ENCODE data around the gene TMEM245. TPM values are rescaled to one million over a fixed set of nuclear protein-coding genes. Genes with fewer than 3 reads are reported as not detected.
"Not testable (repeated sequence)": the region's sequence is repeated elsewhere in the genome, so short reads cannot be mapped to it uniquely, and the experiment has no call there.

The TMEM245 gene
- total and polyA plus RNA-seq, 9 donors: 29.4 to 43.3 (median 39.4) TPM

DNA sequence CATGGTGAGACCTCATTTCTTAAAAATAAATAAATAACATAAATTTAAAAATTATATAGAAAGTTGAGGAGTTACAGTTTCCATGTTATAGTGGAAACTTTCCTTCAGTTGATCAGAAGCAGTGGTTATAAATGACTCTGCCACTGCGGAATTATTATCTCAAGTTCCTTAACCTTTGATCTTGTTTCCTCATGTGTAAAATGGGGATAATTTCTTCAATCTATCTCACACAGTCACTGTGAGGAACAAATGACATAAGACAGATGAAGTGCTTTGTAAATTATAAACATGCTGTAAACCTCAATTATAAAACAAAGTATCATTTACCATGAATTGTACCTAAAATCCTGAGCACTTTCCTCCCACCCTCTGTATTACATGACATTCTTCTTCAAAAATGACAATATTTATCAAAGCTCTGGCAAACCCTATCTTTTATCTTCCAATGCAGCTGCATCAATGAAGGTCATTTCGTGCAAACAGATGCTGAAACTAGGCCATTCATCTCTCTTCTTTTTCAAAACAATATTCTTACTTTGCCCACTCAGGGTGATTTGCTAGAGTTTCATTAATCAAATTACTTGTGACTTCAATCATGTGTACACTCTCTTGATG, 46.8 kb downstream of the TMEM245 start:
- no peaks in the 10 kb centered on the region for H3K4me1 ChIP-seq (ENCODE audit: control insufficient read depth, insufficient read depth, low read length)
- H3K27me3 ChIP-seq (ENCODE audit: control insufficient read depth, insufficient read depth, low read length): no peaks in the 10 kb centered on the region
- no CpG with 5 or more reads among the region's 2 CpGs for WGBS (ENCODE audit: insufficient coverage)
- H3K36me3 ChIP-seq (ENCODE audit: control insufficient read depth, insufficient read depth, low read length): peaks cover 51% of the 10 kb centered on the region
- no peak for DNase-seq
- H3K9me3 ChIP-seq (replicated peaks; ENCODE audit: control insufficient read depth, low read depth, low read length): no peaks in the 10 kb centered on the region
- no peak overlapping the region for H3K27ac ChIP-seq (ENCODE audit: low read length)
- H3K4me3 ChIP-seq (ENCODE audit: low read length): no peak overlapping the region

- Histone ChIP-seq H3K4me3 (ENCODE audit: low read length) (no peak overlapping the region), H3K27ac (ENCODE audit: low read length) (no peak overlapping the region), H3K27me3 (ENCODE audit: control insufficient read depth, insufficient read depth, low read length) (no peaks in the 10 kb centered on the region), H3K4me1 (ENCODE audit: control insufficient read depth, insufficient read depth, low read length) (no peaks in the 10 kb centered on the region), H3K9me3 (replicated peaks; ENCODE audit: control insufficient read depth, low read depth, low read length) (no peaks in the 10 kb centered on the region), H3K36me3 (ENCODE audit: control insufficient read depth, insufficient read depth, low read length) (peaks cover 59% of the 10 kb centered on the region)
- WGBS (ENCODE audit: insufficient coverage): 90% methylated on average over 4 of the region's 8 CpGs
- no peak for DNase-seq
Observed at GRCh38 chr9:109072133-109072692, 47.5 kb downstream of the TMEM245 start.

DNA sequence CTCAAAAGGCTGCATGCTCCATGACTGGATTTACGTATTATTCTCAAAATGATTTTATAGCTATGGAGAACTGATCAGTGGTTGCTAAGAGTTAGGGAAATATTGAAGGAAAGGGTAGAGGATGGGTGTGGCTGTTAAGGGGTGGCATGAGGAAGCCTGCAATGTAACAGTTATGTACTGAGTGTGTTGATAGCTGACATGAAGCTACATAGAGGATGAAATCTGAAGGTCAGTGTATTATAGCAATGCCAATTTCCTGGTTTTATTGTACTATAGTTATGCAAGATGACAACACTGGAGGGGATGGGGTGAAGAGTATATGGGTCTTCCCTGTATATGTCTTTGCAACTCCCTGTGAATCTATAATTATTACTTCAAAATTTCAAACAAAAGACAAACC, 51.0 kb downstream of the TMEM245 start:
- 100% methylated on average over 1 of the region's 1 CpG for WGBS (ENCODE audit: insufficient coverage)
- H3K9me3 ChIP-seq (replicated peaks; ENCODE audit: control insufficient read depth, low read depth, low read length): no peaks in the 10 kb centered on the region
- no peaks in the 10 kb centered on the region for H3K4me1 ChIP-seq (ENCODE audit: control insufficient read depth, insufficient read depth, low read length)
- DNase-seq: no peak
- H3K36me3 ChIP-seq (ENCODE audit: control insufficient read depth, insufficient read depth, low read length): peaks cover 66% of the 10 kb centered on the region
- H3K27ac ChIP-seq (ENCODE audit: low read length): no peak overlapping the region
- no peaks in the 10 kb centered on the region for H3K27me3 ChIP-seq (ENCODE audit: control insufficient read depth, insufficient read depth, low read length)
- no peak overlapping the region for H3K4me3 ChIP-seq (ENCODE audit: low read length)

GRCh38 chr9:109064963-109065702, 54.6 kb downstream of the TMEM245 start:
- H3K27ac ChIP-seq (ENCODE audit: low read length): no peak overlapping the region
- no peaks in the 10 kb centered on the region for H3K27me3 ChIP-seq (ENCODE audit: control insufficient read depth, insufficient read depth, low read length)
- no peaks in the 10 kb centered on the region for H3K4me1 ChIP-seq (ENCODE audit: control insufficient read depth, insufficient read depth, low read length)
- WGBS (ENCODE audit: insufficient coverage): no CpG with 5 or more reads among the region's 2 CpGs
- H3K36me3 ChIP-seq (ENCODE audit: control insufficient read depth, insufficient read depth, low read length): peaks cover 62% of the 10 kb centered on the region
- H3K4me3 ChIP-seq (ENCODE audit: low read length): no peak overlapping the region
- no peak for DNase-seq
- H3K9me3 ChIP-seq (replicated peaks; ENCODE audit: control insufficient read depth, low read depth, low read length): no peaks in the 10 kb centered on the region

DNA sequence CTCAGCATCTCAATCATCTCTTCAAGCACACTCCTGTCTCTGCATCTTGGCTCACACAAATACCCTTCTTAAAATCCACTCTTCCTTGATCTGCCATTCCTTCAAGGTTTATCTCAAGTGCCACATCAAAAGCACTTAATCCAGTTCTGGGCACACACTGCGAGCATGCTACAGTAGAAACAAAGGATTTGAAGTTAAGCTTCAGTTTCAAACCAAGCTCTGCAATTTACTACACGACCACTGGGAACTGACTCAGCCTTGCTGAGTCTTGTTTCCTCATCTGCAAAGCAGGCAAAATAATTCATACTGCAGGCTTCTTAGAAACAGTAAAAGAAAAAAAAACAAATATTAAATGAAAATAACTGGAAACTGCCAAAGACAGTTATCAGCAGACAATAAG, 56.0 kb downstream of the TMEM245 start:
- 63% methylated on average over 1 of the region's 2 CpGs for WGBS (ENCODE audit: insufficient coverage)

GRCh38 chr9:109062543-109062942, 57.2 kb downstream of the TMEM245 start:
- H3K36me3 ChIP-seq (ENCODE audit: control insufficient read depth, insufficient read depth, low read length): peaks cover 53% of the 10 kb centered on the region

More for the DNA sequence above, 56.0 kb downstream of the TMEM245 start:
- Histone ChIP-seq H3K4me3 (ENCODE audit: low read length) (no peak overlapping the region), H3K27me3 (ENCODE audit: control insufficient read depth, insufficient read depth, low read length) (no peaks in the 10 kb centered on the region), H3K27ac (ENCODE audit: low read length) (no peak overlapping the region), H3K9me3 (replicated peaks; ENCODE audit: control insufficient read depth, low read depth, low read length) (no peaks in the 10 kb centered on the region), H3K36me3 (ENCODE audit: control insufficient read depth, insufficient read depth, low read length) (peaks cover 56% of the 10 kb centered on the region), H3K4me1 (ENCODE audit: control insufficient read depth, insufficient read depth, low read length) (no peaks in the 10 kb centered on the region)
- no peak for DNase-seq

DNA sequence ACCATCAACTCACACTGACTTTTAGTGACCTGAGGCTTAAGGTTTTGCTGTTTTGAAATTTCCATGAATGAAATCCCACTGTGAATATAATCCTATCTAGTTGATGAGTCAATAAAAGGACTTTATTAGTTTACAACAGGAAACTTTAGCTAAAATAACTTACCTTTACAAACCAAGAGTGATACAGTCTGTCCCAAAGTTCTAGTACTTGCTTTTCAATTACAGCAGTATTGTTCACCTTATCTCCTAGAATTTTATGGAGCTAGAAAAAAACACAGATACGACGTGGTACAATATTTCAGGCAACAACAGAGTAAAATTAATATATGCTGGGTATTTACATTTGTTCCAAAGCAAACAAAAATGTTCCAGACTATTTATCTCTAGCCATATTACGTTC, 59.6 kb downstream of the TMEM245 start:
- no peaks in the 10 kb centered on the region for H3K27me3 ChIP-seq (ENCODE audit: control insufficient read depth, insufficient read depth, low read length)
- H3K36me3 ChIP-seq (ENCODE audit: control insufficient read depth, insufficient read depth, low read length): peaks cover 58% of the 10 kb centered on the region
- no peak overlapping the region for H3K27ac ChIP-seq (ENCODE audit: low read length)
- H3K4me3 ChIP-seq (ENCODE audit: low read length): no peak overlapping the region
- no CpG with 5 or more reads among the region's 3 CpGs for WGBS (ENCODE audit: insufficient coverage)
- no peaks in the 10 kb centered on the region for H3K4me1 ChIP-seq (ENCODE audit: control insufficient read depth, insufficient read depth, low read length)
- no peak for DNase-seq
- H3K9me3 ChIP-seq (replicated peaks; ENCODE audit: control insufficient read depth, low read depth, low read length): no peaks in the 10 kb centered on the region

More at GRCh38 chr9:109062543-109062942, 57.2 kb downstream of the TMEM245 start:
- no peaks in the 10 kb centered on the region for H3K9me3 ChIP-seq (replicated peaks; ENCODE audit: control insufficient read depth, low read depth, low read length)
- DNase-seq: no peak
- H3K27ac ChIP-seq (ENCODE audit: low read length): no peak overlapping the region
- 94% methylated on average over 4 of the region's 6 CpGs for WGBS (ENCODE audit: insufficient coverage)
- H3K4me3 ChIP-seq (ENCODE audit: low read length): no peak overlapping the region
- H3K27me3 ChIP-seq (ENCODE audit: control insufficient read depth, insufficient read depth, low read length): no peaks in the 10 kb centered on the region
- H3K4me1 ChIP-seq (ENCODE audit: control insufficient read depth, insufficient read depth, low read length): no peaks in the 10 kb centered on the region

GRCh38 chr9:109053121-109053520, 66.6 kb downstream of the TMEM245 start:
- H3K36me3 ChIP-seq (ENCODE audit: control insufficient read depth, insufficient read depth, low read length): peaks cover 60% of the 10 kb centered on the region
- not testable (repeated sequence) for DNase-seq; H3K9me3 ChIP-seq (replicated peaks; ENCODE audit: control insufficient read depth, low read depth, low read length); H3K4me1 ChIP-seq (ENCODE audit: control insufficient read depth, insufficient read depth, low read length); H3K4me3 ChIP-seq (ENCODE audit: low read length); H3K27ac ChIP-seq (ENCODE audit: low read length); H3K27me3 ChIP-seq (ENCODE audit: control insufficient read depth, insufficient read depth, low read length)
- no CpG with 5 or more reads among the region's 4 CpGs for WGBS (ENCODE audit: insufficient coverage)

DNA sequence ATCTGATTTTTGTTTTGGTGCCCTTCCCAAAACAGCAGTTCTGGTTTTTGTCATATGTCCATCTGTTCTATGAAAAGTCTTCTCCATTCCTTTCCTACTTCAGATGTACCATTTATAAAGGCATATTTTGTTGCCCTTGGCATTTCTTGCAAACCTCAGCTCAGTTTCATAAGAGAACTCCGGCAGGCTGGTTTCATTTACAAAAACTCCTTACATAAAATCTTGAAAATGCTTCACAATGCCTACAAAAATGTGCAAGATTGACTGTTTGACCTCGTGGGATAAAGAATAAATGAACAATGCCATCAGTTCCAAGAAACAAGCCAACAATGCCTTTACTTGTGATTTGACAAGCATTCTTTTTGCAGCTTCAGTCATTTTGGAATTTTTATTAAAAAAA, 67.3 kb downstream of the TMEM245 start:
- Histone ChIP-seq H3K4me3 (ENCODE audit: low read length) (no peak overlapping the region), H3K27me3 (ENCODE audit: control insufficient read depth, insufficient read depth, low read length) (no peaks in the 10 kb centered on the region), H3K4me1 (ENCODE audit: control insufficient read depth, insufficient read depth, low read length) (no peaks in the 10 kb centered on the region), H3K9me3 (replicated peaks; ENCODE audit: control insufficient read depth, low read depth, low read length) (no peaks in the 10 kb centered on the region), H3K36me3 (ENCODE audit: control insufficient read depth, insufficient read depth, low read length) (peaks cover 64% of the 10 kb centered on the region), H3K27ac (ENCODE audit: low read length) (no peak overlapping the region)
- DNase-seq: peak; percentile 5
- 80% methylated on average over 1 of the region's 2 CpGs for WGBS (ENCODE audit: insufficient coverage)

DNA sequence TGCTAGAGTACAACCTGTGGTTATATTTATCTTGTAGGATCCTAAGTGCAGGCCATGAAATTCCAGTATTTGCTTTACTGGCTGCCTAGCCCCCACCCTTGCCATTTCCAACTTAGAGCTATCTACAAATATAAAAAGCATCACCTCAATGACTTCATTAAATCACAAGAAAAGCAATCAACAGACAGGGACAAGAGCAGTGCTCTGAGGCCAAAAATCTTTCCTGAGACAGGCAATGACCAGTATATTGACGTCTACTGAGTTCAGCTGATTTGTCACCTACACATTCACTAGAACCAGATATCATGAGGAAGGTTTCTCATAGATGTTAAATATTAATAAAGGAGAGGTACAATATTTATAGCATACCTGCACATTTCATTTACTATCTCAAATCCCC, 68.0 kb downstream of the TMEM245 start:
- Histone ChIP-seq H3K27ac (ENCODE audit: low read length) (no peak overlapping the region), H3K4me3 (ENCODE audit: low read length) (no peak overlapping the region), H3K36me3 (ENCODE audit: control insufficient read depth, insufficient read depth, low read length) (peaks cover 62% of the 10 kb centered on the region), H3K9me3 (replicated peaks; ENCODE audit: control insufficient read depth, low read depth, low read length) (no peaks in the 10 kb centered on the region), H3K27me3 (ENCODE audit: control insufficient read depth, insufficient read depth, low read length) (no peaks in the 10 kb centered on the region), H3K4me1 (ENCODE audit: control insufficient read depth, insufficient read depth, low read length) (no peaks in the 10 kb centered on the region)
- no peak for DNase-seq
- no CpG with 5 or more reads among the region's 1 CpG for WGBS (ENCODE audit: insufficient coverage)

Data from muscle of leg (tissue), 11 donors.